Chondrocyte (in vitro differentiated cells): ENCODE data around the gene NCKAP5L. TPM values are rescaled to one million over a fixed set of nuclear protein-coding genes. Genes with fewer than 3 reads are reported as not detected.

Experiments
- DNase-seq: peaks from one replicate; pipeline ENCODE4 v3.0.0; 2021; ENCODE audit warnings: mixed read lengths, low spot score
- H3K27ac Mint-ChIP-seq: one replicate; pipeline ENCODE4 v1.8.0; 2021; ENCODE audit warnings: mild to moderate bottlenecking, moderate library complexity, mixed read lengths; ENCODE audit not compliant: unreplicated experiment
- H3K27me3 Mint-ChIP-seq: 2 replicates; pipeline ENCODE4 v1.8.0; 2021; ENCODE audit warnings: low read depth, mixed read lengths
- H3K36me3 Mint-ChIP-seq: 2 replicates; pipeline ENCODE4 v1.8.0; 2021; ENCODE audit warnings: low read depth, mixed read lengths
- H3K4me1 Mint-ChIP-seq: 2 replicates; pipeline ENCODE4 v1.8.0; 2021; ENCODE audit warnings: low read depth, mild to moderate bottlenecking, mixed read lengths
- H3K4me3 Mint-ChIP-seq: one replicate; pipeline ENCODE4 v1.8.0; 2021; ENCODE audit warnings: mild to moderate bottlenecking, moderate library complexity, mixed read lengths; ENCODE audit not compliant: unreplicated experiment
- H3K9me3 Mint-ChIP-seq: 2 replicates; pipeline ENCODE4 v1.8.0; 2021; ENCODE audit warnings: low read depth, mixed read lengths
- CTCF ChIP-seq: fragments of 200-600 bp; sonication (generic); IDR thresholded peaks from 2 replicates; pipeline ENCODE4 v1.5.0; 2021; ENCODE audit warnings: antibody characterized with exemption, mild to moderate bottlenecking, moderate library complexity
- total RNA-seq: library from RNA; stranded (reverse); gene quantifications from 3 replicates; pipeline ENCODE4 v1.2.1, GENCODE V29; 2021

Gene NCKAP5L
- total RNA-seq, 1 donor from 2014 or later = 46.0 TPM

- no peaks in the 10 kb centered on the region for H3K9me3 Mint-ChIP-seq
- no peak for TF ChIP-seq CTCF
- no peak for DNase-seq
- no peak overlapping the region for H3K4me3 Mint-ChIP-seq
- no peaks in the 10 kb centered on the region for H3K4me1 Mint-ChIP-seq
- H3K27ac Mint-ChIP-seq = no peak overlapping the region
- H3K36me3 Mint-ChIP-seq = peaks cover 13% of the 10 kb centered on the region
- no peaks in the 10 kb centered on the region for H3K27me3 Mint-ChIP-seq
These were observed 34.6 kb downstream of the NCKAP5L start for GRCh38 chr12:49793620-49794019.

GRCh38 chr12:49792976-49793580, 35.1 kb downstream of the NCKAP5L start:
- Mint-ChIP-seq H3K9me3 (no peaks in the 10 kb centered on the region), H3K4me1 (no peaks in the 10 kb centered on the region), H3K27ac (no peak overlapping the region), H3K36me3 (peaks cover 10% of the 10 kb centered on the region), H3K27me3 (no peaks in the 10 kb centered on the region), H3K4me3 (no peak overlapping the region)
- no peak for TF ChIP-seq CTCF
- DNase-seq = no peak

DNA sequence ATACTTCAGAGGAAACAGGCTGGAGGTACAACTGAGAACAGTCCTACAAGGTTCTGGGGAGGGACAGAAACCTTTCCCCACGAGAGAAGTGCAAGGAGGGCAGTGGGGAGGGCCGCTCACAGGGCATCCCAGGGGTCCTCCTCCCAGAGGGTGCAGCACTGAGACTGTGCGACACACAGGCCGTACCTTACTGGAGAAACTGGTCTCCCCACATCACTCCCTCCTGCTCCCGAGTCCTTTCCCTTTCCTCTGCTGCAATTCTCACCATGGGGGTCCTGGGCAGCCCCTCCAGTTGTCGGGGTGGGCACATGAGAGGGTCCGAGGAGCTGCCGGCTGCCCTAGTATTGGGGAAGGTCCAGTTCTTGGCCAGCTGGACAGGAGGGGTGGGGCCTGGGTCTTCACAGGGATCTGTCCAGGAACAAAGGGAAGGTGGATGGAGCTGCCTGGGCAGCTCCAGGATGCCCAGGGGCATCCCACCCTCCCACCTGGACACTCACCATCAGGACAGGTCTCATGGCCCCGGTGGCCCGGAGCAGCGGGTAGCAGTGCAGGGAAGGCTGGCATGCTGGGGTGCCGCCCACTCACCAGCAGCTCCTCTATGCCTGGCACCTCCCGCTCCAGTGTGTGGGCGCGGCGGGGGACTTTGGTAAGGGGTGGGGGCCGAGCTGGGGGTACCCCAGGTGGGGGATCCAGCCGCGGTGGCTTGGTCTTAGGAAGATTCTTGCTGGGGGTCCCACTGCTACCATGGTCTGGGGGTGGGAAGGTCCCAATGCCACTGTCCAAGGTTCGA, 35.8 kb downstream of the NCKAP5L start:
- TF ChIP-seq CTCF = no peak
- Mint-ChIP-seq H3K27me3 (no peaks in the 10 kb centered on the region), H3K9me3 (peaks cover 4% of the 10 kb centered on the region), H3K4me3 (no peak overlapping the region), H3K4me1 (no peaks in the 10 kb centered on the region), H3K27ac (no peak overlapping the region), H3K36me3 (peaks cover 14% of the 10 kb centered on the region)
- no peak for DNase-seq

- H3K36me3 Mint-ChIP-seq = peaks cover 14% of the 10 kb centered on the region
- peaks cover 4% of the 10 kb centered on the region for H3K9me3 Mint-ChIP-seq
- TF ChIP-seq CTCF = no peak
- H3K4me1 Mint-ChIP-seq = no peaks in the 10 kb centered on the region
- no peak overlapping the region for H3K4me3 Mint-ChIP-seq
- no peak overlapping the region for H3K27ac Mint-ChIP-seq
- DNase-seq = no peak
- no peaks in the 10 kb centered on the region for H3K27me3 Mint-ChIP-seq
These were observed 36.5 kb downstream of the NCKAP5L start for GRCh38 chr12:49791700-49792099.

DNA sequence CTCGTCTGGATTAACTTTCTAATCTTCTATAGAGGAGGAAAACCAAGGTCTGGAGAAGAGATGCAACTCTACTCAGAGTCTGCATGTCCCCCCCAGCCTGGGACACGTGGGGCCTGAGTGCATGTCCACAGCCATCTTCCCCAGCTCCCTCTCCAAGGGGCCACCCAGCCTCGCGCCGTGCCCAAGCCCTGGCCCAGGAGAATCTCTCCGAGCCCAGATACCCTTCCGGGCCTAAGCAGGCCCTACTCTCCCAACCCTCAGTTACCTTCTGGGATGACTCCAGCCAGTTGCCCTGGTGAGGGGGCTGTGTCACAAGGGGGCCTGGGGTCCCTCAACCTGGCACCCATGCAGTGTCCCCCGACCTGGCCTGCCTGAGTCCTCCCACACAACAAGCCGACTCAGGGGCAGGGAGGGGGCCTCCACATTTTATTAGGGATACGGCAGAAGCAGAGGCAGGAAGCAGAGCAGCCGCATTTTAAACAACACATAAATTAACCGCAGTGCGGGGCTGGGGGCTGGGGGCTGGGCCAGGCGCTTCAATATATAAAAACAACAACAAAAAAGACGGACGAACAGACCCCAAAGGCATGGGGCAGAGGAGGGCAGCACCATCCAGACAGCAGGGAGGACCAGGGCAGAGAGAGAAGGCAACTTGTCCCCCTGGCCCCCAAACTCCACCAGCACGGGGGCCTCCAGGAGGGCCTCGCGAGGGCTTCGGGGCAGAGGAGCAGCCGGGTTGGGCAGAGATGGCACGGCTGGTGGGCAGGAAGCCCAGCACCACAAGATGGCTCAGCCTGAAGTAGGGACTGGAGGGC, 37.3 kb downstream of the NCKAP5L start:
- no peak overlapping the region for H3K27ac Mint-ChIP-seq
- no peaks in the 10 kb centered on the region for H3K4me1 Mint-ChIP-seq
- TF ChIP-seq CTCF = no peak
- no peak overlapping the region for H3K4me3 Mint-ChIP-seq
- peaks cover 4% of the 10 kb centered on the region for H3K9me3 Mint-ChIP-seq
- peaks cover 12% of the 10 kb centered on the region for H3K36me3 Mint-ChIP-seq
- no peaks in the 10 kb centered on the region for H3K27me3 Mint-ChIP-seq
- DNase-seq = no peak
